M059J (cell line): ENCODE results near the gene SEC14L1. TPM values are rescaled to one million over a fixed set of nuclear protein-coding genes. Genes with fewer than 3 reads are reported as not detected.
A peak's percentile ranks its signal among the peaks of the same experiment; 100 is the strongest.

Experiments
- DNase-seq: peaks from one replicate; pipeline ENCODE4 v3.0.0-alpha.2; 2012; ENCODE audit warnings: low read depth
- total RNA-seq: library from RNA; depleted of rRNA; stranded (reverse); fragments of >200 nt; shearing (Covaris generic); gene quantifications from 2 replicates; pipeline ENCODE4 v1.2.3, GENCODE V29; 2014

Gene SEC14L1
- total RNA-seq, 1 experiment from 2014 or later = 49.4 TPM

GRCh38 chr17:77115947-77116346 lies 24.8 kb upstream of the SEC14L1 start:
- DNase-seq = no peak

- no peak for DNase-seq
These were observed 24.4 kb upstream of the SEC14L1 start for GRCh38 chr17:77116371-77116860.

GRCh38 chr17:77117415-77117814 lies 23.4 kb upstream of the SEC14L1 start:
- no peak for DNase-seq

- no peak for DNase-seq
These were observed 22.4 kb upstream of the SEC14L1 start for GRCh38 chr17:77118251-77118928.

- no peak for DNase-seq
These were observed 21.0 kb upstream of the SEC14L1 start for GRCh38 chr17:77119668-77120301.

GRCh38 chr17:77120868-77121267 lies 19.9 kb upstream of the SEC14L1 start:
- peak; percentile 45 for DNase-seq

GRCh38 chr17:77124192-77124889 lies 16.4 kb upstream of the SEC14L1 start:
- peak; percentile 94 for DNase-seq

- DNase-seq = peak; percentile 97
These were observed 15.3 kb upstream of the SEC14L1 start for GRCh38 chr17:77125432-77125901.

GRCh38 chr17:77126519-77126918 lies 14.2 kb upstream of the SEC14L1 start:
- DNase-seq = no peak

GRCh38 chr17:77127735-77128361 lies 12.9 kb upstream of the SEC14L1 start:
- peak; percentile 74 for DNase-seq

- DNase-seq = peak; percentile 53
These were observed 11.7 kb upstream of the SEC14L1 start for GRCh38 chr17:77128896-77129567.

GRCh38 chr17:77129568-77130301 lies 11.0 kb upstream of the SEC14L1 start:
- peak; percentile 50 for DNase-seq

- no peak for DNase-seq
These were observed 10.2 kb upstream of the SEC14L1 start for GRCh38 chr17:77130525-77130924.

GRCh38 chr17:77131904-77132303 lies 8.9 kb upstream of the SEC14L1 start:
- peak; percentile 82 for DNase-seq

GRCh38 chr17:77132411-77133086 lies 8.2 kb upstream of the SEC14L1 start:
- peak; percentile 47 for DNase-seq

- DNase-seq = no peak
These were observed 7.6 kb upstream of the SEC14L1 start for GRCh38 chr17:77133087-77133638.

- no peak for DNase-seq
These were observed 4.4 kb upstream of the SEC14L1 start for GRCh38 chr17:77136420-77136767.

- no peak for DNase-seq
These were observed 3.7 kb upstream of the SEC14L1 start for GRCh38 chr17:77137111-77137510.

GRCh38 chr17:77137886-77138285 lies 2.9 kb upstream of the SEC14L1 start:
- peak; percentile 86 for DNase-seq
